ENCODE measurements around the gene MED23. TPM values are rescaled to one million over a fixed set of nuclear protein-coding genes. Genes with fewer than 3 reads are reported as not detected.

The MED23 gene
- total and polyA plus RNA-seq, 9 of the 15 experiments (the other 6 are each of a cell fraction or from before 2014, with no cell fraction given): 13.7 to 61.2 (median 27.2) TPM

- TF ChIP-seq TSHZ1 (CRISPR knock-in tag; IDR thresholded peaks at IDR 0.05) (no peak), KDM1A (IDR thresholded peaks at IDR 0.05) (peak in 1 of 2 experiments; percentile 53; a peak in 3 of 4 replicates), SMARCE1 (IDR thresholded peaks at IDR 0.05) (peak; percentile 86), TEAD4 (IDR thresholded peaks at IDR 0.05; ENCODE audit: low read length) (peak; percentile 79; the same call in 1 of the 2 replicates), TEAD4 (CRISPR knock-in tag; IDR thresholded peaks at IDR 0.05; ENCODE audit: borderline replicate concordance) (no peak), MEIS2 (IDR thresholded peaks at IDR 0.05; ENCODE audit: partially characterized antibody) (peak; percentile 10), TEAD1 (CRISPR knock-in tag; IDR thresholded peaks at IDR 0.05) (0 out of 4 replicates have a peak, but pooled peaks of 1 of the 2 experiments have one; percentile 31), ZBTB49 (CRISPR knock-in tag; IDR thresholded peaks at IDR 0.05; ENCODE audit: borderline replicate concordance) (no peak), ZNF407 (IDR thresholded peaks at IDR 0.05; ENCODE audit: low read depth) (no peak), PYGO2 (tag; IDR thresholded peaks at IDR 0.05) (no peak), DIDO1 (tag; IDR thresholded peaks at IDR 0.05; ENCODE audit: low read depth) (no peak), GABPA (tag; conservative IDR thresholded peaks at IDR 0.05; ENCODE audit: low read depth) (0 out of 2 replicates have a peak, but pooled peaks have one; percentile 20), ZNF766 (CRISPR knock-in tag; conservative IDR thresholded peaks at IDR 0.05) (0 out of 2 replicates have a peak, but pooled peaks have one; percentile 31), RNF2 (IDR thresholded peaks at IDR 0.05) (peak; percentile 52; the same call in 1 of the 2 replicates), NCOR1 (IDR thresholded peaks at IDR 0.05) (peak; percentile 27; the same call in 1 of the 2 replicates)
These were observed 29.6 kb upstream of the MED23 start (continued) for GRCh38 chr6:131657630-131658111.
